GM12878 (cell line): ENCODE results near the gene FFAR2. TPM values are rescaled to one million over a fixed set of nuclear protein-coding genes. Genes with fewer than 3 reads are reported as not detected.

Source experiments
- FOXK2 ChIP-seq: fragments of 450-650 bp; IDR thresholded peaks from 2 replicates; pipeline ENCODE4 v1.6.1; 2017; ENCODE audit warnings: mild to moderate bottlenecking, moderate library complexity
- HDGF ChIP-seq: fragments of 450-650 bp; IDR thresholded peaks from 2 replicates; pipeline ENCODE4 v1.6.1; 2016; ENCODE audit warnings: antibody characterized with exemption
- IKZF1 ChIP-seq: fragments of 450-650 bp; conservative IDR thresholded peaks from 2 replicates; pipeline ENCODE4 v1.6.1; 2017; ENCODE audit warnings: antibody characterized with exemption, mild to moderate bottlenecking
- MEF2A ChIP-seq: IDR thresholded peaks from 2 replicates; pipeline ENCODE4 v1.6.1; 2011; ENCODE audit warnings: low read depth, mild to moderate bottlenecking, low read length, moderate library complexity; ENCODE audit not compliant: insufficient read depth
- MEF2B ChIP-seq: fragments of 450-650 bp; IDR thresholded peaks from 2 replicates; pipeline ENCODE4 v1.6.1; 2018; ENCODE audit warnings: mild to moderate bottlenecking, moderate library complexity; ENCODE audit not compliant: partially characterized antibody, poor library complexity, severe bottlenecking
- MYC ChIP-seq: IDR thresholded peaks from 2 replicates; pipeline ENCODE4 v1.6.1; 2011; ENCODE audit warnings: mild to moderate bottlenecking, low read length, moderate library complexity, inconsistent platforms; ENCODE audit not compliant: insufficient read depth, insufficient replicate concordance, insufficient read length, severe bottlenecking
- NFYA ChIP-seq: IDR thresholded peaks from 2 replicates; pipeline ENCODE4 v1.6.1; 2011; ENCODE audit warnings: low read depth, mild to moderate bottlenecking, low read length, improper control_type of control experiment, borderline replicate concordance
- POU2F2 ChIP-seq: IDR thresholded peaks from 3 replicates; pipeline ENCODE4 v1.6.1; 2011; ENCODE audit warnings: low read depth, mild to moderate bottlenecking, low read length, borderline replicate concordance
- RB1 ChIP-seq: fragments of 450-650 bp; formaldehyde crosslinking; IDR thresholded peaks from 2 replicates; pipeline ENCODE4 v1.6.1; 2017; ENCODE audit warnings: mild to moderate bottlenecking, borderline replicate concordance
- RELA ChIP-seq: fragments of 450-650 bp; IDR thresholded peaks from 2 replicates; pipeline ENCODE4 v1.8.0; 2014; ENCODE audit warnings: borderline replicate concordance; ENCODE audit not compliant: partially characterized antibody
- YBX1 ChIP-seq: fragments of 450-650 bp; IDR thresholded peaks from 2 replicates; pipeline ENCODE4 v1.6.1; 2016; ENCODE audit warnings: antibody characterized with exemption
- ZNF217 ChIP-seq: fragments of 450-650 bp; IDR thresholded peaks from 2 replicates; pipeline ENCODE4 v1.6.1; 2017; ENCODE audit warnings: antibody characterized with exemption, mild to moderate bottlenecking
- ZNF24 ChIP-seq: fragments of 450-650 bp; IDR thresholded peaks from 2 replicates; pipeline ENCODE4 v1.6.1; 2017; ENCODE audit warnings: antibody characterized with exemption, mild to moderate bottlenecking
- ZNF274 ChIP-seq: IDR thresholded peaks from one replicate; pipeline ENCODE4 v1.8.0; 2011; ENCODE audit not compliant: insufficient read length, insufficient read depth
- ZNF384 ChIP-seq: IDR thresholded peaks from 2 replicates; pipeline ENCODE4 v1.6.1; 2012; ENCODE audit warnings: low read depth, mild to moderate bottlenecking, low read length, improper control_type of control experiment, borderline replicate concordance
- polyA plus RNA-seq, 11 experiments: library from polyadenylated mRNA; depleted of rRNA in 4 of 11; unstranded in 6 of 11; stranded (reverse) in 5 of 11; fragments of >200 nt; fragmentation: Nextera tagmentation in 4 of 11; fragmentation: Illumina TruSeq in 1 of 11; extraction: Ambion mirVana in 4 of 11; extraction: Trizol in 1 of 11; gene quantifications; 1 replicate in 1 of 11; 2 replicates in 10 of 11; pipeline versions ENCODE4 v1.2.1 to v1.2.3, GENCODE V29; 2011 to 2016; ENCODE audit warnings: inconsistent platforms in 2 of 11, missing spikeins in 2 of 11, low read depth in 1 of 11
- total RNA-seq, 4 experiments: library from RNA; depleted of rRNA in 3 of 4; stranded (reverse); fragments of >200 nt in 3 of 4; fragmentation: Illumina TruSeq in 1 of 4; extraction: Trizol in 1 of 4; gene quantifications; 2 replicates each; pipeline versions ENCODE4 v1.2.1 to v1.2.3, GENCODE V29; 2013 to 2021
- TF ChIP-seq, protein P1 (sequence below): fragments of 450-650 bp; IDR thresholded peaks from 2 replicates; pipeline ENCODE4 v1.6.1; 2017; ENCODE audit warnings: mild to moderate bottlenecking, low read depth, inconsistent platforms; ENCODE audit not compliant: poor library complexity, severe bottlenecking
- TF ChIP-seq, protein P2 (sequence below): IDR thresholded peaks from 2 replicates; pipeline ENCODE4 v1.6.1; 2012; ENCODE audit warnings: low read depth, low read length, improper control_type of control experiment
- TF ChIP-seq, protein P3 (sequence below): IDR thresholded peaks from 2 replicates; pipeline ENCODE4 v1.6.1; 2012; ENCODE audit warnings: low read length, inconsistent platforms
- TF ChIP-seq, protein P4 (sequence below): IDR thresholded peaks from 2 replicates; pipeline ENCODE4 v1.6.1; 2011; ENCODE audit warnings: borderline replicate concordance, low read depth, mild to moderate bottlenecking, moderate library complexity, low read length; ENCODE audit not compliant: insufficient read depth, poor library complexity, severe bottlenecking
- TF ChIP-seq, protein P5 (sequence below), 3 experiments: IDR thresholded peaks in 2 of 3; conservative IDR thresholded peaks in 1 of 3; 2 replicates each; pipeline ENCODE4 v1.5.1; 2011; ENCODE audit warnings: low read depth in 3 of 3, low read length in 3 of 3, mild to moderate bottlenecking in 3 of 3, control low read depth in 2 of 3, moderate library complexity in 2 of 3, inconsistent platforms in 1 of 3, mixed read lengths in 1 of 3; ENCODE audit not compliant: control insufficient read depth in 2 of 3, insufficient read depth in 1 of 3; ENCODE audit errors: extremely low read depth in 1 of 3

Gene FFAR2
- total and polyA plus RNA-seq, 10 of the 15 experiments (the other 5 are each of a cell fraction or from before 2014, with no cell fraction given) = 0.05 to 4.0 (median 2.1) TPM

DNA sequence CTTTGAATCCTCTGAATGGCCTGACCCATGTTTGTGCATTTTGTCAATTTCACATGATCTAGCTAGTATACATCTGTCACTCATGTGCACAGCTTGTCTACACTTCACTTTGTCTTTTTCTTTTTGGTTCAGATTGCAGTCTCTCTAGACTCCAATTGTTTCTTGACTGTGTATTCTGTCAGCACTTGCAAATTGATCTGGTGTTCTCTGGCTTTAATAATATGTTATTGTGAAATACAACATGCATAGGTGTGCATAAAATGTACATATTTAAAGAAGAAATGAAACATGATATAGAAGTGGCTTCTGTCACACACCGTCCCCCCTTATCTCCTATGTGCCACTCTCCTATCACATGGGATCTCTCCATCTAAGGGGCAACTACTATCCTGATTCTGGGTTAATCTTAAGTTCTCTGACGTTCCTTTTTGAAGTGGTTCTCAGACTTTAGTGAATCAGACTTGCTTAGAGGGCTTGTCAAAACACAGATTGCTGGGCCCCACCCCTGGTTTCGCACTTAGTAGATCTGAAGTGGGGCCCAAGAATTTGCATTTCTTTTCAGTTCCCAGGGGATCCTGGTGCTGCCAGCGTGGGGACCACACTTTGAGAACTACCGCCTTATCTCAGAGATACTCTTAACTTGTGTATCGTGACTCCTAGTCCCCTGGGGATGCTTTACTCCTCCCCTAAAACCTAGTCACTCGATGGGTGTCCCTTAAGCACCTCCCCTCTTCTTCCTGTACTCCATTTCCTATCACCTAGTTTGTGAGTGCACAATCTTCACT lies 36.4 kb downstream of the FFAR2 start (continued):
- TF ChIP-seq NFYA = no peak
- no peak for TF ChIP-seq ZNF384
- peak; percentile 100 for TF ChIP-seq MEF2B
- TF ChIP-seq MYC = no peak
- no peak for TF ChIP-seq FOXK2
- TF ChIP-seq, protein P1, sequence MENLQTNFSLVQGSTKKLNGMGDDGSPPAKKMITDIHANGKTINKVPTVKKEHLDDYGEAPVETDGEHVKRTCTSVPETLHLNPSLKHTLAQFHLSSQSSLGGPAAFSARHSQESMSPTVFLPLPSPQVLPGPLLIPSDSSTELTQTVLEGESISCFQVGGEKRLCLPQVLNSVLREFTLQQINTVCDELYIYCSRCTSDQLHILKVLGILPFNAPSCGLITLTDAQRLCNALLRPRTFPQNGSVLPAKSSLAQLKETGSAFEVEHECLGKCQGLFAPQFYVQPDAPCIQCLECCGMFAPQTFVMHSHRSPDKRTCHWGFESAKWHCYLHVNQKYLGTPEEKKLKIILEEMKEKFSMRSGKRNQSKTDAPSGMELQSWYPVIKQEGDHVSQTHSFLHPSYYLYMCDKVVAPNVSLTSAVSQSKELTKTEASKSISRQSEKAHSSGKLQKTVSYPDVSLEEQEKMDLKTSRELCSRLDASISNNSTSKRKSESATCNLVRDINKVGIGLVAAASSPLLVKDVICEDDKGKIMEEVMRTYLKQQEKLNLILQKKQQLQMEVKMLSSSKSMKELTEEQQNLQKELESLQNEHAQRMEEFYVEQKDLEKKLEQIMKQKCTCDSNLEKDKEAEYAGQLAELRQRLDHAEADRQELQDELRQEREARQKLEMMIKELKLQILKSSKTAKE = peak; percentile 90
- TF ChIP-seq, protein P2, sequence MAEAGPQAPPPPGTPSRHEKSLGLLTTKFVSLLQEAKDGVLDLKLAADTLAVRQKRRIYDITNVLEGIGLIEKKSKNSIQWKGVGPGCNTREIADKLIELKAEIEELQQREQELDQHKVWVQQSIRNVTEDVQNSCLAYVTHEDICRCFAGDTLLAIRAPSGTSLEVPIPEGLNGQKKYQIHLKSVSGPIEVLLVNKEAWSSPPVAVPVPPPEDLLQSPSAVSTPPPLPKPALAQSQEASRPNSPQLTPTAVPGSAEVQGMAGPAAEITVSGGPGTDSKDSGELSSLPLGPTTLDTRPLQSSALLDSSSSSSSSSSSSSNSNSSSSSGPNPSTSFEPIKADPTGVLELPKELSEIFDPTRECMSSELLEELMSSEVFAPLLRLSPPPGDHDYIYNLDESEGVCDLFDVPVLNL = no peak
- TF ChIP-seq RB1 = peak; percentile 93; the same call in 1 of the 2 replicates
- TF ChIP-seq, protein P3, sequence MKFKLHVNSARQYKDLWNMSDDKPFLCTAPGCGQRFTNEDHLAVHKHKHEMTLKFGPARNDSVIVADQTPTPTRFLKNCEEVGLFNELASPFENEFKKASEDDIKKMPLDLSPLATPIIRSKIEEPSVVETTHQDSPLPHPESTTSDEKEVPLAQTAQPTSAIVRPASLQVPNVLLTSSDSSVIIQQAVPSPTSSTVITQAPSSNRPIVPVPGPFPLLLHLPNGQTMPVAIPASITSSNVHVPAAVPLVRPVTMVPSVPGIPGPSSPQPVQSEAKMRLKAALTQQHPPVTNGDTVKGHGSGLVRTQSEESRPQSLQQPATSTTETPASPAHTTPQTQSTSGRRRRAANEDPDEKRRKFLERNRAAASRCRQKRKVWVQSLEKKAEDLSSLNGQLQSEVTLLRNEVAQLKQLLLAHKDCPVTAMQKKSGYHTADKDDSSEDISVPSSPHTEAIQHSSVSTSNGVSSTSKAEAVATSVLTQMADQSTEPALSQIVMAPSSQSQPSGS = peak; percentile 67
- TF ChIP-seq HDGF = no peak
- TF ChIP-seq IKZF1 = peak; percentile 34
- peak; percentile 82; the same call in 1 of the 3 replicates for TF ChIP-seq POU2F2
- no peak for TF ChIP-seq ZNF274
- no peak for TF ChIP-seq MEF2A
- peak; percentile 36; the same call in 1 of the 2 replicates for TF ChIP-seq ZNF217
- TF ChIP-seq YBX1 = 0 out of 2 replicates have a peak, but pooled peaks have one; percentile 71
- TF ChIP-seq, protein P4, sequence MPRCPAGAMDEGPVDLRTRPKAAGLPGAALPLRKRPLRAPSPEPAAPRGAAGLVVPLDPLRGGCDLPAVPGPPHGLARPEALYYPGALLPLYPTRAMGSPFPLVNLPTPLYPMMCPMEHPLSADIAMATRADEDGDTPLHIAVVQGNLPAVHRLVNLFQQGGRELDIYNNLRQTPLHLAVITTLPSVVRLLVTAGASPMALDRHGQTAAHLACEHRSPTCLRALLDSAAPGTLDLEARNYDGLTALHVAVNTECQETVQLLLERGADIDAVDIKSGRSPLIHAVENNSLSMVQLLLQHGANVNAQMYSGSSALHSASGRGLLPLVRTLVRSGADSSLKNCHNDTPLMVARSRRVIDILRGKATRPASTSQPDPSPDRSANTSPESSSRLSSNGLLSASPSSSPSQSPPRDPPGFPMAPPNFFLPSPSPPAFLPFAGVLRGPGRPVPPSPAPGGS = peak; percentile 74
- no peak for TF ChIP-seq RELA
- TF ChIP-seq ZNF24 = peak; percentile 83
- TF ChIP-seq, protein P5, sequence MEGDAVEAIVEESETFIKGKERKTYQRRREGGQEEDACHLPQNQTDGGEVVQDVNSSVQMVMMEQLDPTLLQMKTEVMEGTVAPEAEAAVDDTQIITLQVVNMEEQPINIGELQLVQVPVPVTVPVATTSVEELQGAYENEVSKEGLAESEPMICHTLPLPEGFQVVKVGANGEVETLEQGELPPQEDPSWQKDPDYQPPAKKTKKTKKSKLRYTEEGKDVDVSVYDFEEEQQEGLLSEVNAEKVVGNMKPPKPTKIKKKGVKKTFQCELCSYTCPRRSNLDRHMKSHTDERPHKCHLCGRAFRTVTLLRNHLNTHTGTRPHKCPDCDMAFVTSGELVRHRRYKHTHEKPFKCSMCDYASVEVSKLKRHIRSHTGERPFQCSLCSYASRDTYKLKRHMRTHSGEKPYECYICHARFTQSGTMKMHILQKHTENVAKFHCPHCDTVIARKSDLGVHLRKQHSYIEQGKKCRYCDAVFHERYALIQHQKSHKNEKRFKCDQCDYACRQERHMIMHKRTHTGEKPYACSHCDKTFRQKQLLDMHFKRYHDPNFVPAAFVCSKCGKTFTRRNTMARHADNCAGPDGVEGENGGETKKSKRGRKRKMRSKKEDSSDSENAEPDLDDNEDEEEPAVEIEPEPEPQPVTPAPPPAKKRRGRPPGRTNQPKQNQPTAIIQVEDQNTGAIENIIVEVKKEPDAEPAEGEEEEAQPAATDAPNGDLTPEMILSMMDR (IDR thresholded peaks at IDR 0.05 in 2 of 3, conservative IDR thresholded peaks at IDR 0.05 in 1 of 3; ENCODE audit: control insufficient read depth in 2 of 3, extremely low read depth in 1 of 3, insufficient read depth in 1 of 3, low read depth in 3 of 3, low read length in 3 of 3) = no peak
